ENCODE data around the gene PIGR.

GRCh38 chr1:206887701-206888100, 58.6 kb downstream of the PIGR start:
- TF ChIP-seq, protein P1, sequence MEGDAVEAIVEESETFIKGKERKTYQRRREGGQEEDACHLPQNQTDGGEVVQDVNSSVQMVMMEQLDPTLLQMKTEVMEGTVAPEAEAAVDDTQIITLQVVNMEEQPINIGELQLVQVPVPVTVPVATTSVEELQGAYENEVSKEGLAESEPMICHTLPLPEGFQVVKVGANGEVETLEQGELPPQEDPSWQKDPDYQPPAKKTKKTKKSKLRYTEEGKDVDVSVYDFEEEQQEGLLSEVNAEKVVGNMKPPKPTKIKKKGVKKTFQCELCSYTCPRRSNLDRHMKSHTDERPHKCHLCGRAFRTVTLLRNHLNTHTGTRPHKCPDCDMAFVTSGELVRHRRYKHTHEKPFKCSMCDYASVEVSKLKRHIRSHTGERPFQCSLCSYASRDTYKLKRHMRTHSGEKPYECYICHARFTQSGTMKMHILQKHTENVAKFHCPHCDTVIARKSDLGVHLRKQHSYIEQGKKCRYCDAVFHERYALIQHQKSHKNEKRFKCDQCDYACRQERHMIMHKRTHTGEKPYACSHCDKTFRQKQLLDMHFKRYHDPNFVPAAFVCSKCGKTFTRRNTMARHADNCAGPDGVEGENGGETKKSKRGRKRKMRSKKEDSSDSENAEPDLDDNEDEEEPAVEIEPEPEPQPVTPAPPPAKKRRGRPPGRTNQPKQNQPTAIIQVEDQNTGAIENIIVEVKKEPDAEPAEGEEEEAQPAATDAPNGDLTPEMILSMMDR (conservative IDR thresholded peaks at IDR 0.05; ENCODE audit: low read depth, low read length): no peak
- no peak for TF ChIP-seq EZH2 (IDR thresholded peaks at IDR 0.05; ENCODE audit: borderline replicate concordance, low read depth, low read length, poor library complexity, severe bottlenecking)

Measured in A673 (cell line).